Daoy (cell line): ENCODE data around the gene OR2B3. TPM values are rescaled to one million over a fixed set of nuclear protein-coding genes. Genes with fewer than 3 reads are reported as not detected.
A peak's percentile ranks its signal among the peaks of the same experiment; 100 is the strongest.
"Not testable (repeated sequence)": the region's sequence is repeated elsewhere in the genome, so short reads cannot be mapped to it uniquely, and the experiment has no call there.

Experiments used
- DNase-seq: peaks from one replicate; pipeline ENCODE4 v3.0.0-alpha.2; 2015; ENCODE audit warnings: low read depth
- total RNA-seq: library from RNA; depleted of rRNA; stranded (reverse); fragments of >200 nt; shearing (Covaris generic); gene quantifications from 2 replicates; pipeline ENCODE4 v1.2.3, GENCODE V29; 2014; rRNA removed

The OR2B3 gene
- total RNA-seq, result not detected in 2 replicates

GRCh38 chr6:29087213-29087612, at the start of gene OR2B3:
Gene OR2B3 (minus strand): TSS chr6:29087313. CDS start chr6:29087248, 65 bp downstream.
- DNase-seq, result no peak

GRCh38 chr6:29131691-29132090, 44.6 kb upstream of the OR2B3 start:
- peak; percentile 31 for DNase-seq

GRCh38 chr6:29130644-29131043, 43.5 kb upstream of the OR2B3 start:
- DNase-seq, result no peak

GRCh38 chr6:29129326-29130012, 42.4 kb upstream of the OR2B3 start:
- DNase-seq, result no peak

GRCh38 chr6:29114964-29115363, 27.9 kb upstream of the OR2B3 start:
- DNase-seq, result not testable (repeated sequence)

GRCh38 chr6:29112135-29112534, 25.0 kb upstream of the OR2B3 start:
- DNase-seq, result no peak

- no peak for DNase-seq
Measured at GRCh38 chr6:29107758-29108157, 20.6 kb upstream of the OR2B3 start, which contains the start of gene OR2J3. Gene OR2J3 (plus strand): TSS chr6:29108058. CDS start chr6:29111891, 3,833 bp downstream.

- no peak for DNase-seq
Measured at GRCh38 chr6:29099190-29099589, 12.1 kb upstream of the OR2B3 start, which contains the start of gene OR2J1. Gene OR2J1 (plus strand): TSS chr6:29099490. CDS start chr6:29100943, 1,453 bp downstream.

- no peak for DNase-seq
Measured at GRCh38 chr6:29097803-29098202, 10.7 kb upstream of the OR2B3 start.

- DNase-seq, result no peak
Measured at GRCh38 chr6:29092957-29093356, 5.8 kb upstream of the OR2B3 start.

- no peak for DNase-seq
Measured at GRCh38 chr6:29082457-29082856, 4.7 kb downstream of the OR2B3 start.

- no peak for DNase-seq
Measured at GRCh38 chr6:29081312-29081711, 5.8 kb downstream of the OR2B3 start.

GRCh38 chr6:29079203-29079602, 7.9 kb downstream of the OR2B3 start:
- no peak for DNase-seq

- peak; percentile 65 for DNase-seq
Measured at GRCh38 chr6:29071831-29072723, 15.0 kb downstream of the OR2B3 start.

GRCh38 chr6:29051680-29052079, 35.4 kb downstream of the OR2B3 start:
- no peak for DNase-seq

- no peak for DNase-seq
Measured at GRCh38 chr6:29045075-29045474, 42.0 kb downstream of the OR2B3 start, which contains the start of gene OR2W1. Gene OR2W1 (minus strand): TSS chr6:29045175. CDS start chr6:29045175, 0 bp downstream.

Other genes starting within 250 kb of the OR2B3 start
- gene TRIM27, start 163.3 kb downstream of the OR2B3 start, total RNA-seq, result 114 and 117 TPM in 2 replicates
- gene ZNF311, start 82.0 kb downstream of the OR2B3 start, total RNA-seq, result 0.74 and 2.1 TPM in 2 replicates
- gene OR2W1, start 42.1 kb downstream of the OR2B3 start, total RNA-seq, result not detected in 2 replicates
- gene OR2J1, start 12.2 kb upstream of the OR2B3 start, total RNA-seq, result not detected in 2 replicates
- gene OR2J3, start 20.7 kb upstream of the OR2B3 start, total RNA-seq, result not detected in 2 replicates
- not detected in 2 replicates for gene OR2J2, start 83.6 kb upstream of the OR2B3 start, total RNA-seq
- gene OR14J1, start 214.4 kb upstream of the OR2B3 start, total RNA-seq, result not detected in 2 replicates